ENCODE data around the gene PCNT. TPM values are rescaled to one million over a fixed set of nuclear protein-coding genes. Genes with fewer than 3 reads are reported as not detected.

PCNT gene
- total RNA-seq, 1 experiment from 2014 or later = 39.6 TPM

DNA sequence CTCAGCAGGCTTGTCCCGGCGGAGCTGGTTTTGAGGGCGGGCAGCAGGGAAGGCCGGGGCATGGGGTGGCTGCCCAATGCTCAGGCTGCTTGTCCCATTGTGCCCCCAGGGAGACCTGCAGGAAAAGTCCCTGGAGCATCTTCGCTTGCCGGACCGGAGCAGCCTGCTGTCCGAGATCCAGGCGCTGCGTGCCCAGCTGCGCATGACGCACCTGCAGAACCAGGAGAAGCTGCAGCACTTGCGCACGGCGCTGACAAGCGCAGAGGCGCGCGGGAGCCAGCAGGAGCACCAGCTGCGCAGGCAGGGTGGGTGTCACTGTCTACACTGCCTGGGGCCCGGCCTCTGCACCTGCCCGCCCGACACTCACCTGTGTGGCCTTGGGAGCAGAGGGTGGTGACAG lies 104.3 kb downstream of the PCNT start:
- H3K27me3 ChIP-seq (ENCODE audit: insufficient read depth, low read length) = no peaks in the 10 kb centered on the region
- H3K4ac ChIP-seq (ENCODE audit: low read depth, low read length) = no peak overlapping the region
- no peak overlapping the region for H2AFZ ChIP-seq (ENCODE audit: low read length)
- no peak overlapping the region for H3K4me2 ChIP-seq (ENCODE audit: insufficient read depth, insufficient read length, low read length)
- no peak overlapping the region for H4K91ac ChIP-seq (ENCODE audit: insufficient read length, low read depth, low read length)
- TF ChIP-seq, protein P1, sequence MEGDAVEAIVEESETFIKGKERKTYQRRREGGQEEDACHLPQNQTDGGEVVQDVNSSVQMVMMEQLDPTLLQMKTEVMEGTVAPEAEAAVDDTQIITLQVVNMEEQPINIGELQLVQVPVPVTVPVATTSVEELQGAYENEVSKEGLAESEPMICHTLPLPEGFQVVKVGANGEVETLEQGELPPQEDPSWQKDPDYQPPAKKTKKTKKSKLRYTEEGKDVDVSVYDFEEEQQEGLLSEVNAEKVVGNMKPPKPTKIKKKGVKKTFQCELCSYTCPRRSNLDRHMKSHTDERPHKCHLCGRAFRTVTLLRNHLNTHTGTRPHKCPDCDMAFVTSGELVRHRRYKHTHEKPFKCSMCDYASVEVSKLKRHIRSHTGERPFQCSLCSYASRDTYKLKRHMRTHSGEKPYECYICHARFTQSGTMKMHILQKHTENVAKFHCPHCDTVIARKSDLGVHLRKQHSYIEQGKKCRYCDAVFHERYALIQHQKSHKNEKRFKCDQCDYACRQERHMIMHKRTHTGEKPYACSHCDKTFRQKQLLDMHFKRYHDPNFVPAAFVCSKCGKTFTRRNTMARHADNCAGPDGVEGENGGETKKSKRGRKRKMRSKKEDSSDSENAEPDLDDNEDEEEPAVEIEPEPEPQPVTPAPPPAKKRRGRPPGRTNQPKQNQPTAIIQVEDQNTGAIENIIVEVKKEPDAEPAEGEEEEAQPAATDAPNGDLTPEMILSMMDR (conservative IDR thresholded peaks at IDR 0.05) = no peak
- no peaks in the 10 kb centered on the region; the same call in 1 of the 2 replicates for H3K27me3 Mint-ChIP-seq (ENCODE audit: low read depth)
- H4K20me1 ChIP-seq (ENCODE audit: control insufficient read depth, insufficient read depth, insufficient read length) = no peaks in the 10 kb centered on the region
- H3K4me3 Mint-ChIP-seq = no peak overlapping the region
- no peaks in the 10 kb centered on the region for H3K4me1 ChIP-seq (ENCODE audit: insufficient read depth, low read length)
- no peak for DNase-seq
- H3K27ac ChIP-seq (ENCODE audit: insufficient read length, low read depth, low read length) = no peak overlapping the region
- H3K9me3 ChIP-seq (ENCODE audit: control insufficient read depth, low read depth, low read length) = no peaks in the 10 kb centered on the region
- no peaks in the 10 kb centered on the region for H3K23me2 ChIP-seq (ENCODE audit: insufficient read length, low read depth, low read length, poor library complexity, severe bottlenecking)
- H3K27ac Mint-ChIP-seq = no peak overlapping the region; a peak in 1 of 7 replicates
- no peak overlapping the region for H3K14ac ChIP-seq (ENCODE audit: insufficient read depth, low read length)
- no peaks in the 10 kb centered on the region for H3K79me2 ChIP-seq (ENCODE audit: insufficient read depth, low read length)
- H2BK20ac ChIP-seq (ENCODE audit: low read depth, low read length, poor library complexity, severe bottlenecking) = no peak overlapping the region
- no peak overlapping the region for H4K8ac ChIP-seq (replicated peaks; ENCODE audit: insufficient read length, low read depth, low read length)
- no peak overlapping the region for H3K9ac ChIP-seq (ENCODE audit: extremely low read depth, insufficient read length, low read length)
- no peak overlapping the region for H3K23ac ChIP-seq (ENCODE audit: insufficient read length, low read depth, low read length)
- no peak overlapping the region for H2BK15ac ChIP-seq (ENCODE audit: low read depth, low read length)
- H3K4me1 Mint-ChIP-seq = peaks cover 1 to 2% of the 10 kb centered on the region in 2 experiments; a peak in 3 of 4 replicates
- no peaks in the 10 kb centered on the region for H3K79me1 ChIP-seq (ENCODE audit: insufficient read depth, low read depth, low read length, poor library complexity, severe bottlenecking)
- no peak overlapping the region for H4K5ac ChIP-seq (ENCODE audit: insufficient read length, low read depth, low read length)
- H3T11ph ChIP-seq (ENCODE audit: low read length) = no peak overlapping the region
- no peak overlapping the region for H2BK12ac ChIP-seq (ENCODE audit: insufficient read length, low read depth, low read length)
- no peak overlapping the region for H3K56ac ChIP-seq (ENCODE audit: insufficient read length, low read depth, low read length)
- no peak overlapping the region for H3K18ac ChIP-seq (ENCODE audit: insufficient read length, low read depth, low read length)
- peaks cover 18 to 44% (median 42%) of the 10 kb centered on the region in 3 experiments; a peak in 6 of 7 replicates for H3K36me3 Mint-ChIP-seq (ENCODE audit: insufficient read depth in 1 of 3, low read depth in 3 of 3)
- no CpG with 5 or more reads among the region's 23 CpGs for WGBS (ENCODE audit: extremely low coverage, insufficient read length, low lambda C conversion rate)
- no peak overlapping the region for H2BK5ac ChIP-seq (ENCODE audit: insufficient read length, low read length)
- H2AK5ac ChIP-seq (ENCODE audit: insufficient read length, low read length) = no peak overlapping the region
- no peaks in the 10 kb centered on the region for H3K9me3 Mint-ChIP-seq
- H2BK120ac ChIP-seq (ENCODE audit: low read depth, low read length, poor library complexity, severe bottlenecking) = no peak overlapping the region

Data from H9 (cell line).